Measurements from ENCODE around the gene GRIP1.

DNA sequence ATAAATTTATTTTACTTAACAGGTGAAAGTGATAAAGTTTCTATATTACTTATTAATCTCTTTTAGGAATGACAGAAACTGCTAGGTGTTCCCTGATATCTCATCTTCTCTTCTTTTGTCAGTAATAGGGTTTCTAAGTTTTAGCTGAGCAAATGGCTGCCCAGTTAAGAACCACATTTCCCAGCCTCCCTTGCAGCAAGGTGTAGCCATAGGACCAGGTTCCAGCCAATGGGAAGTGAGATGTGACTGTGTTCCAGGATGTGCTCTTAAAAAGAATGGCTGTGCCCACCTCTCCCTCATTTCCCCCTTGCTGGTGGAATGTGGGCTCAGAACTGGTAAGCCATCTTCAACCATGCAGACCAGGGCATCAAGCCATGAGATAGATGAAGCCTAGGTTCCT lies 210.9 kb downstream of the GRIP1 start:
- TF ChIP-seq, protein P1, sequence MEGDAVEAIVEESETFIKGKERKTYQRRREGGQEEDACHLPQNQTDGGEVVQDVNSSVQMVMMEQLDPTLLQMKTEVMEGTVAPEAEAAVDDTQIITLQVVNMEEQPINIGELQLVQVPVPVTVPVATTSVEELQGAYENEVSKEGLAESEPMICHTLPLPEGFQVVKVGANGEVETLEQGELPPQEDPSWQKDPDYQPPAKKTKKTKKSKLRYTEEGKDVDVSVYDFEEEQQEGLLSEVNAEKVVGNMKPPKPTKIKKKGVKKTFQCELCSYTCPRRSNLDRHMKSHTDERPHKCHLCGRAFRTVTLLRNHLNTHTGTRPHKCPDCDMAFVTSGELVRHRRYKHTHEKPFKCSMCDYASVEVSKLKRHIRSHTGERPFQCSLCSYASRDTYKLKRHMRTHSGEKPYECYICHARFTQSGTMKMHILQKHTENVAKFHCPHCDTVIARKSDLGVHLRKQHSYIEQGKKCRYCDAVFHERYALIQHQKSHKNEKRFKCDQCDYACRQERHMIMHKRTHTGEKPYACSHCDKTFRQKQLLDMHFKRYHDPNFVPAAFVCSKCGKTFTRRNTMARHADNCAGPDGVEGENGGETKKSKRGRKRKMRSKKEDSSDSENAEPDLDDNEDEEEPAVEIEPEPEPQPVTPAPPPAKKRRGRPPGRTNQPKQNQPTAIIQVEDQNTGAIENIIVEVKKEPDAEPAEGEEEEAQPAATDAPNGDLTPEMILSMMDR (IDR thresholded peaks at IDR 0.05 in 4 of 5, conservative IDR thresholded peaks at IDR 0.05 in 1 of 5) = no peak
- TF ChIP-seq POLR2A (IDR thresholded peaks at IDR 0.05) = no peak
